ENCODE data around the gene PANK3.
"Not testable (repeated sequence)": the region's sequence is repeated elsewhere in the genome, so short reads cannot be mapped to it uniquely, and the experiment has no call there.

The PANK3 gene

GRCh38 chr5:168552146-168552545 is 27.0 kb downstream of the PANK3 start:
- no peak for DNase-seq (ENCODE audit: low read depth in 2 of 2)

- no peak for DNase-seq (ENCODE audit: low read depth in 2 of 2)
These were observed 28.5 kb downstream of the PANK3 start for GRCh38 chr5:168550656-168551055.

GRCh38 chr5:168549554-168549953 is 29.6 kb downstream of the PANK3 start:
- DNase-seq (ENCODE audit: low read depth in 2 of 2): no peak

GRCh38 chr5:168537176-168537575 is 42.0 kb downstream of the PANK3 start:
- no peak for DNase-seq (ENCODE audit: low read depth in 2 of 2)

- not testable (repeated sequence) for DNase-seq (ENCODE audit: low read depth in 2 of 2)
These were observed 44.8 kb downstream of the PANK3 start for GRCh38 chr5:168534351-168534750.

- no peak for DNase-seq (ENCODE audit: low read depth in 2 of 2)
These were observed 46.9 kb downstream of the PANK3 start for GRCh38 chr5:168531987-168532864.

- DNase-seq (ENCODE audit: low read depth in 2 of 2): no peak
These were observed 48.0 kb downstream of the PANK3 start for GRCh38 chr5:168531191-168531590.

- DNase-seq (ENCODE audit: low read depth in 2 of 2): no peak
These were observed 48.5 kb downstream of the PANK3 start for GRCh38 chr5:168530621-168531150.

GRCh38 chr5:168529374-168530234 is 49.6 kb downstream of the PANK3 start:
- DNase-seq (ENCODE audit: low read depth in 2 of 2): no peak

- DNase-seq (ENCODE audit: low read depth in 2 of 2): no peak
These were observed 50.4 kb downstream of the PANK3 start, which contains the start of gene FBLL1 for GRCh38 chr5:168528521-168529373. TSS of gene FBLL1 (plus strand) at chr5:168529305. CDS start at chr5:168529505, 200 bp downstream.

GRCh38 chr5:168527756-168528295 is 51.3 kb downstream of the PANK3 start:
- no peak for DNase-seq (ENCODE audit: low read depth in 2 of 2)

- DNase-seq (ENCODE audit: low read depth in 2 of 2): no peak
These were observed 53.3 kb downstream of the PANK3 start for GRCh38 chr5:168525856-168526255.

GRCh38 chr5:168513861-168514428 is 65.2 kb downstream of the PANK3 start:
- no peak for DNase-seq (ENCODE audit: low read depth in 2 of 2)

GRCh38 chr5:168502563-168503237 is 76.5 kb downstream of the PANK3 start:
- DNase-seq (ENCODE audit: low read depth in 2 of 2): no peak

All from stimulated activated CD8-positive, alpha-beta memory T cell treated with anti-CD3 and anti-CD28 coated beads, Interleukin-7, amount 100 ng/mL, for 1 hour (primary cell).